Activated CD8-positive, alpha-beta memory T cell treated with anti-CD3 and anti-CD28 coated beads, Interleukin-2, amount 50 U/mL, for 24 hours (primary cell): ENCODE measurements around the gene SNAI1.

Experiments used
- DNase-seq: peaks from one replicate; pipeline ENCODE4 v3.0.0-alpha.2; 2020; ENCODE audit errors: extremely low read depth

SNAI1 gene

GRCh38 chr20:50013976-50014375 lies 31.2 kb downstream of the SNAI1 start:
- no peak for DNase-seq

- no peak for DNase-seq
Observed at GRCh38 chr20:50014570-50015562, 32.1 kb downstream of the SNAI1 start.

GRCh38 chr20:50015636-50015992 lies 32.8 kb downstream of the SNAI1 start:
- DNase-seq, result no peak

GRCh38 chr20:50015993-50016770 lies 33.4 kb downstream of the SNAI1 start:
- DNase-seq, result no peak

- DNase-seq, result no peak
Observed at GRCh38 chr20:50017160-50017559, 34.4 kb downstream of the SNAI1 start.

GRCh38 chr20:50017576-50018248 lies 34.9 kb downstream of the SNAI1 start:
- no peak for DNase-seq

- no peak for DNase-seq
Observed at GRCh38 chr20:50019466-50020256, 36.9 kb downstream of the SNAI1 start.

- no peak for DNase-seq
Observed at GRCh38 chr20:50020288-50020687, 37.5 kb downstream of the SNAI1 start.

- DNase-seq, result no peak
Observed at GRCh38 chr20:50022676-50023075, 39.9 kb downstream of the SNAI1 start.

- no peak for DNase-seq
Observed at GRCh38 chr20:50023116-50023805, 40.5 kb downstream of the SNAI1 start.

- DNase-seq, result no peak
Observed at GRCh38 chr20:50026746-50027575, 44.2 kb downstream of the SNAI1 start.

- no peak for DNase-seq
Observed at GRCh38 chr20:50027611-50028105, 44.9 kb downstream of the SNAI1 start.

GRCh38 chr20:50029083-50029696 lies 46.4 kb downstream of the SNAI1 start:
- DNase-seq, result no peak

- DNase-seq, result no peak
Observed at GRCh38 chr20:50029697-50030461, 47.1 kb downstream of the SNAI1 start.

GRCh38 chr20:50032955-50033666 lies 50.3 kb downstream of the SNAI1 start:
- DNase-seq, result no peak

GRCh38 chr20:50034567-50035180 lies 51.9 kb downstream of the SNAI1 start:
- no peak for DNase-seq

- DNase-seq, result no peak
Observed at GRCh38 chr20:50036703-50037102, 53.9 kb downstream of the SNAI1 start.
